ENCODE data around the gene KRT222. TPM values are rescaled to one million over a fixed set of nuclear protein-coding genes. Genes with fewer than 3 reads are reported as not detected.

KRT222 gene
- under 0.01 TPM in 2 replicates for total RNA-seq

DNA sequence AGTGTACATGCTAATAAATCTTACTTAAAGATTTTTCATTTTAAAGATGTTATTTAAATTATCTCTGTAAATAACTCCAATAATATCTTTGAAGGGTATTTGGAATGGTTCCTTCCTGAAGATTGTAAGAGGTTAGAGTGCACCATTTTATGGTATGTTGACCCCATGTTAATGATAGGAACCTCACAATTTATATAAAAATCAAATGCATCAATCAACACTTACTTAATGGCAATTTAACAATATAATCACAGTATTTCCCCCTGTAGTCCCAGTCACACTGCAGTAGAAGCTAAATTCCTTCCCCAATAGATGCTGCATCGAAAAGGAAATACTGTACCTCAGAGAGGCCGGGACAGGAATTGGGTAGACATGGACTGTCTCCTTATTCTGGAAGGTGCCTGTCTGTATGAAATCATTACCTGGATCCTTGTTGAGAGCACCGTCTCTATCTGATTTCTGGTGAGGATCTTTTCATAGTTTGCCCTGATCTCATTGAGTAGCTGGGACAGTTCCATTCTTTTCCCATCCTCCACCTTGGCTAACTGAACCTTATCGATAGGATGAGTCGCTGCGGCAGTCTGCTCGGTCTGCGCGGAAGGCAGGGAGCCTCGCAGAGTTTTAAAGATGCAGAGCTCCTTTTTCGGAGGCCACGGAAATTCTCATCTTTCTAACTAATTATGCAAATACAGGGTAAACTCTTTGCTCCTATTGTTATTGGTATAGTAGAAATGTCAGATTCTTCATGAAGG is at the start of gene KRT222:
Gene KRT222, minus strand, starts transcription at position 596 of the 752 bp plus-strand sequence. Its CDS starts 78 bp downstream, at position 518.
- Histone ChIP-seq H2AFZ (ENCODE audit: low read length) (peak within 1 kb of the TSS; percentile 21), H3K27me3 (ENCODE audit: insufficient read depth, low read length) (peaks cover 61% of the 10 kb centered on the region), H3K4me2 (ENCODE audit: insufficient read depth, low read length) (peak within 1 kb of the TSS; percentile 67), H3K27ac (ENCODE audit: low read depth, low read length) (no peak within 1 kb of the TSS), H3K36me3 (ENCODE audit: insufficient read depth, low read length) (no peaks in the 10 kb centered on the region), H3K79me2 (ENCODE audit: insufficient read depth, low read length) (no peaks in the 10 kb centered on the region), H4K20me1 (ENCODE audit: insufficient read depth, low read length) (no peaks in the 10 kb centered on the region), H3K4me1 (ENCODE audit: insufficient read depth, low read length) (no peaks in the 10 kb centered on the region), H3K9me3 (ENCODE audit: low read depth, low read length) (no peaks in the 10 kb centered on the region), H3K4me3 (ENCODE audit: insufficient read depth, low read length) (peak within 1 kb of the TSS; percentile 41)
- no peak for TF ChIP-seq CTCF (IDR thresholded peaks at IDR 0.05; ENCODE audit: extremely low read depth, low read depth, low read length)
- DNase-seq (ENCODE audit: insufficient read length, low spot score, missing footprints): no peak

DNA sequence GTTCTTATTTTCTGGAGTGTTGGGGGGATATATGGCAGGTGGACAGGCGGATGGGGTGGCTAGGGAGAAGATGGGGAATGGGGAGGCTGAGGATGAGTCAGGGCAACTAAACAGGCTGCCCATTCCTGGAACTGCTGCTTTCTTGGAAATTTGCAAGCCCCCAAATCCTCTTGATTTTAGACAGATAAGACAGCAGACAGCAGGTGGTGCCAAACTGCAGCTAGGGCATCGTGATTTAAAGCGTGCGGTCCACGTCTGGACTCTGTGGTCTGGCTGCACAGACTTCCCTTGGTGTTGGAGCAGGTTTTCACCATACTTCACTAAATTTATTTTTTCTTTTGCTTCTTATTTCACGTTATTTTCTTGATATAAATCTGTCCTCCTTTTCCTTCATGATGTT is 49.5 kb upstream of the KRT222 start:
- H4K20me1 ChIP-seq (ENCODE audit: insufficient read depth, low read length): no peaks in the 10 kb centered on the region
- no peak overlapping the region for H2AFZ ChIP-seq (ENCODE audit: low read length)
- H3K79me2 ChIP-seq (ENCODE audit: insufficient read depth, low read length): no peaks in the 10 kb centered on the region
- H3K4me3 ChIP-seq (ENCODE audit: insufficient read depth, low read length): no peak overlapping the region
- no peak overlapping the region for H3K4me2 ChIP-seq (ENCODE audit: insufficient read depth, low read length)
- H3K9me3 ChIP-seq (ENCODE audit: low read depth, low read length): no peaks in the 10 kb centered on the region
- H3K4me1 ChIP-seq (ENCODE audit: insufficient read depth, low read length): no peaks in the 10 kb centered on the region
- H3K27ac ChIP-seq (ENCODE audit: low read depth, low read length): no peak overlapping the region
- no peak for DNase-seq (ENCODE audit: insufficient read length, low spot score, missing footprints)
- no peaks in the 10 kb centered on the region for H3K36me3 ChIP-seq (ENCODE audit: insufficient read depth, low read length)
- peaks cover 26% of the 10 kb centered on the region for H3K27me3 ChIP-seq (ENCODE audit: insufficient read depth, low read length)
- TF ChIP-seq CTCF (IDR thresholded peaks at IDR 0.05; ENCODE audit: extremely low read depth, low read depth, low read length): peak; percentile 37

- Histone ChIP-seq H3K27me3 (ENCODE audit: insufficient read depth, low read length) (peaks cover 32% of the 10 kb centered on the region), H3K36me3 (ENCODE audit: insufficient read depth, low read length) (no peaks in the 10 kb centered on the region), H2AFZ (ENCODE audit: low read length) (no peak overlapping the region), H3K4me1 (ENCODE audit: insufficient read depth, low read length) (no peaks in the 10 kb centered on the region), H4K20me1 (ENCODE audit: insufficient read depth, low read length) (no peaks in the 10 kb centered on the region), H3K79me2 (ENCODE audit: insufficient read depth, low read length) (no peaks in the 10 kb centered on the region), H3K27ac (ENCODE audit: low read depth, low read length) (no peak overlapping the region), H3K4me3 (ENCODE audit: insufficient read depth, low read length) (no peak overlapping the region), H3K4me2 (ENCODE audit: insufficient read depth, low read length) (no peak overlapping the region), H3K9me3 (ENCODE audit: low read depth, low read length) (no peaks in the 10 kb centered on the region)
- DNase-seq (ENCODE audit: insufficient read length, low spot score, missing footprints): no peak
- no peak for TF ChIP-seq CTCF (IDR thresholded peaks at IDR 0.05; ENCODE audit: extremely low read depth, low read depth, low read length)
Measured at GRCh38 chr17:40707745-40708144, 42.8 kb upstream of the KRT222 start.

DNA sequence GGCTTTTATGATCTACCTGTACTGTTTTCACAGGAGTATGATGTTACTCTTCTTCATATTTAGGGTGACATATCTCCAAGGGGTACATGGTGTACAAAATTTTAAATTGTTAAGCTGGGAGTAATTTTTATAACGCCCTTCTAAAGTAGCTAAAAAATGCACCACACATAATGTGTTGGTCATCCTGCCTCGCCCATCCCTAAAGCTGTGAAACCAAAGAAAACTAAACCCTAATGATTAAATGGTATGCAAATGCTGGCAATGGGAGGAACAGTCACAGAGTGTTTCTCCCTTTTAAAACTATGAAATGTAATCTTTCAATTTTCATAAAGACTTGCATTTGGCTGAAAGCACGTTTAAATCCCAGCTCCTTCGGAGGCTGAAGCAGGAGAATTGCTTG is 40.6 kb upstream of the KRT222 start:
- Histone ChIP-seq H3K9me3 (ENCODE audit: low read depth, low read length) (no peaks in the 10 kb centered on the region), H3K27me3 (ENCODE audit: insufficient read depth, low read length) (peaks cover 28% of the 10 kb centered on the region), H3K27ac (ENCODE audit: low read depth, low read length) (no peak overlapping the region), H3K4me1 (ENCODE audit: insufficient read depth, low read length) (no peaks in the 10 kb centered on the region), H2AFZ (ENCODE audit: low read length) (no peak overlapping the region), H3K4me2 (ENCODE audit: insufficient read depth, low read length) (no peak overlapping the region), H3K36me3 (ENCODE audit: insufficient read depth, low read length) (no peaks in the 10 kb centered on the region), H3K4me3 (ENCODE audit: insufficient read depth, low read length) (no peak overlapping the region), H3K79me2 (ENCODE audit: insufficient read depth, low read length) (no peaks in the 10 kb centered on the region), H4K20me1 (ENCODE audit: insufficient read depth, low read length) (no peaks in the 10 kb centered on the region)
- DNase-seq (ENCODE audit: insufficient read length, low spot score, missing footprints): no peak
- no peak for TF ChIP-seq CTCF (IDR thresholded peaks at IDR 0.05; ENCODE audit: extremely low read depth, low read depth, low read length)
